ENCODE results near the gene ARHGAP31.

ARHGAP31 gene

GRCh38 chr3:119360736-119361462 lies 66.7 kb downstream of the ARHGAP31 start (continued):
- no peak for TF ChIP-seq SNAI2 (CRISPR knock-in tag; IDR thresholded peaks at IDR 0.05)
- no peak for TF ChIP-seq PATZ1 (CRISPR knock-in tag; IDR thresholded peaks at IDR 0.05; ENCODE audit: borderline replicate concordance)
- TF ChIP-seq TCF4 (CRISPR knock-in tag; IDR thresholded peaks at IDR 0.05; ENCODE audit: borderline replicate concordance), result no peak
- TF ChIP-seq ZNF565 (CRISPR knock-in tag; conservative IDR thresholded peaks at IDR 0.05; ENCODE audit: low read depth), result no peak

GRCh38 chr3:119362010-119362409 lies 67.8 kb downstream of the ARHGAP31 start:
- TF ChIP-seq SNAI2 (CRISPR knock-in tag; IDR thresholded peaks at IDR 0.05) (no peak), TCF4 (CRISPR knock-in tag; IDR thresholded peaks at IDR 0.05; ENCODE audit: borderline replicate concordance) (no peak), ZFP3 (CRISPR knock-in tag; IDR thresholded peaks at IDR 0.05) (no peak), OSR1 (CRISPR knock-in tag; IDR thresholded peaks at IDR 0.05) (no peak), ZNF70 (CRISPR knock-in tag; IDR thresholded peaks at IDR 0.05) (no peak), CREB5 (CRISPR knock-in tag; IDR thresholded peaks at IDR 0.05; ENCODE audit: low read depth) (no peak), CSDC2 (CRISPR knock-in tag; IDR thresholded peaks at IDR 0.05) (no peak), ZC3H10 (CRISPR knock-in tag; IDR thresholded peaks at IDR 0.05) (no peak), CSRNP3 (CRISPR knock-in tag; IDR thresholded peaks at IDR 0.05) (no peak), POU6F1 (CRISPR knock-in tag; IDR thresholded peaks at IDR 0.05; ENCODE audit: borderline replicate concordance, low read depth) (no peak), PPARA (CRISPR knock-in tag; IDR thresholded peaks at IDR 0.05; ENCODE audit: borderline replicate concordance) (no peak), ESRRG (CRISPR knock-in tag; IDR thresholded peaks at IDR 0.05) (no peak), GLIS3 (CRISPR knock-in tag; IDR thresholded peaks at IDR 0.05) (no peak), PATZ1 (CRISPR knock-in tag; IDR thresholded peaks at IDR 0.05; ENCODE audit: borderline replicate concordance) (no peak)
- ATAC-seq, result no peak

- no peak for ATAC-seq
- TF ChIP-seq PATZ1 (CRISPR knock-in tag; IDR thresholded peaks at IDR 0.05; ENCODE audit: borderline replicate concordance), result no peak
- TF ChIP-seq ZFP3 (CRISPR knock-in tag; IDR thresholded peaks at IDR 0.05), result no peak
- TF ChIP-seq ARNTL (CRISPR knock-in tag; IDR thresholded peaks at IDR 0.05; ENCODE audit: borderline replicate concordance, low read depth), result no peak
- TF ChIP-seq ZNF8 (CRISPR knock-in tag; IDR thresholded peaks at IDR 0.05), result no peak
- no peak for TF ChIP-seq ZNF70 (CRISPR knock-in tag; IDR thresholded peaks at IDR 0.05)
Observed at GRCh38 chr3:119362940-119363725, 69.0 kb downstream of the ARHGAP31 start.

Data from SK-N-SH treated with all-trans-retinoic acid at 6 μM for 48 hours (cell line).